IMR-90 (cell line): ENCODE results near the gene AFDN. TPM values are rescaled to one million over a fixed set of nuclear protein-coding genes. Genes with fewer than 3 reads are reported as not detected.

Experiments used
- ATAC-seq: fragments of 200-7000 bp; cut with Tn5 transposase; 2 replicates; pipeline ENCODE4 v1.9.1; 2020; ENCODE audit warnings: low read depth, mild to moderate bottlenecking, moderate library complexity
- BruUV-seq: library from RNA; stranded (reverse); fragments of 400-500 nt; replicated peaks from 2 replicates; lab custom pipeline; 2021; lab: Mats Ljungman, UMichigan
- CTCF ChIA-PET: fragments of 300-600 bp; formaldehyde crosslinking; extraction: SDS; loops from one replicate; lab custom pipeline; 2021; ENCODE audit warnings: antibody characterized with exemption; lab: Yijun Ruan, JAX
- POLR2A ChIA-PET: fragments of 300-600 bp; sonication (Branson Sonifier 250); formaldehyde crosslinking; loops from one replicate; lab custom pipeline; 2022; ENCODE audit warnings: antibody characterized with exemption; ENCODE audit not compliant: unreplicated experiment; lab: Charles Lee
- DNase-seq: peaks from one replicate; pipeline ENCODE4 v3.0.0; 2013
- H2AFZ ChIP-seq: replicated peaks from 2 replicates; pipeline ENCODE3; 2013; ENCODE audit warnings: low read length, mild to moderate bottlenecking; ENCODE audit not compliant: poor library complexity
- H2AK5ac ChIP-seq: 2 replicates; pipeline ENCODE4 v1.6.1; 2013; ENCODE audit warnings: low read depth, low read length, inconsistent platforms
- H2AK9ac ChIP-seq: replicated peaks from 2 replicates; pipeline ENCODE3; 2013; ENCODE audit warnings: mild to moderate bottlenecking, low read depth, low read length, moderate library complexity; ENCODE audit not compliant: poor library complexity
- H2BK120ac ChIP-seq: 2 replicates; pipeline ENCODE4 v1.6.1; 2013; ENCODE audit warnings: low read depth, low read length, inconsistent platforms
- H2BK15ac ChIP-seq: 3 replicates; pipeline ENCODE4 v1.6.1; 2013; ENCODE audit warnings: low read depth, low read length, inconsistent platforms
- H2BK20ac ChIP-seq: 2 replicates; pipeline ENCODE4 v1.6.1; 2013; ENCODE audit warnings: low read depth, mild to moderate bottlenecking, inconsistent platforms, low read length, moderate library complexity
- H2BK5ac ChIP-seq: 2 replicates; pipeline ENCODE4 v1.6.1; 2013; ENCODE audit warnings: mild to moderate bottlenecking, low read depth, low read length, inconsistent platforms; ENCODE audit not compliant: poor library complexity, severe bottlenecking
- H3K14ac ChIP-seq: replicated peaks from 2 replicates; pipeline ENCODE4 v1.6.1; 2013; ENCODE audit warnings: low read depth, low read length, inconsistent platforms
- H3K18ac ChIP-seq: 2 replicates; pipeline ENCODE4 v1.6.1; 2013; ENCODE audit warnings: low read depth, low read length, control low read depth
- H3K23ac ChIP-seq: 2 replicates; pipeline ENCODE4 v1.6.1; 2013; ENCODE audit warnings: low read depth, low read length, inconsistent platforms
- H3K27ac ChIP-seq: 2 replicates; pipeline ENCODE4 v1.5.1; 2013; ENCODE audit warnings: mild to moderate bottlenecking, control low read depth, low read length; ENCODE audit not compliant: insufficient read depth
- H3K27me3 ChIP-seq: 2 replicates; pipeline ENCODE4 v1.6.1; 2013; ENCODE audit warnings: low read length; ENCODE audit not compliant: control insufficient read depth, insufficient read depth
- H3K36me3 ChIP-seq: 2 replicates; pipeline ENCODE4 v1.6.1; 2013; ENCODE audit warnings: low read length, mixed read lengths; ENCODE audit not compliant: control insufficient read depth, insufficient read depth
- H3K4ac ChIP-seq: 2 replicates; pipeline ENCODE4 v1.6.1; 2013; ENCODE audit warnings: low read depth, low read length, inconsistent platforms
- H3K4me1 ChIP-seq: 2 replicates; pipeline ENCODE4 v1.6.1; 2013; ENCODE audit warnings: low read length, mixed read lengths; ENCODE audit not compliant: control insufficient read depth, insufficient read depth
- H3K4me2 ChIP-seq: 2 replicates; pipeline ENCODE4 v1.6.1; 2013; ENCODE audit warnings: low read depth, mild to moderate bottlenecking, control low read depth, low read length, moderate library complexity
- H3K4me3 ChIP-seq: 2 replicates; pipeline ENCODE4 v1.5.1; 2013; ENCODE audit warnings: low read depth, mild to moderate bottlenecking, control low read depth, low read length, moderate library complexity; ENCODE audit not compliant: insufficient read depth
- H3K56ac ChIP-seq: 2 replicates; pipeline ENCODE4 v1.6.1; 2013; ENCODE audit warnings: low read length, inconsistent platforms; ENCODE audit not compliant: insufficient read depth; ENCODE audit errors: extremely low read depth
- H3K79me1 ChIP-seq, 2 experiments: 2 replicates each; pipeline ENCODE4 v1.6.1; 2013; ENCODE audit warnings: low read length in 2 of 2, inconsistent platforms in 1 of 2, low read depth in 1 of 2
- H3K9ac ChIP-seq: 2 replicates; pipeline ENCODE4 v1.6.1; 2013; ENCODE audit warnings: low read depth, low read length, control low read depth
- H3K9me1 ChIP-seq: 2 replicates; pipeline ENCODE4 v1.6.1; 2013; ENCODE audit warnings: low read length, inconsistent platforms; ENCODE audit not compliant: insufficient read depth
- H3K9me3 ChIP-seq: 2 replicates; pipeline ENCODE4 v1.6.1; 2013; ENCODE audit warnings: low read length; ENCODE audit not compliant: control insufficient read depth, insufficient read depth
- H4K20me1 ChIP-seq: 2 replicates; pipeline ENCODE4 v1.6.1; 2013; ENCODE audit warnings: low read length, inconsistent platforms; ENCODE audit not compliant: insufficient read depth
- H4K5ac ChIP-seq: 2 replicates; pipeline ENCODE4 v1.6.1; 2013; ENCODE audit warnings: mild to moderate bottlenecking, low read depth, low read length, control low read depth
- H4K8ac ChIP-seq, 2 experiments: 2 replicates each; pipeline ENCODE4 v1.6.1; 2013; ENCODE audit warnings: low read depth in 2 of 2, low read length in 2 of 2, control low read depth in 1 of 2, inconsistent platforms in 1 of 2
- H4K91ac ChIP-seq: 2 replicates; pipeline ENCODE4 v1.6.1; 2013; ENCODE audit warnings: low read depth, low read length, inconsistent platforms; ENCODE audit not compliant: insufficient read depth
- BHLHE40 ChIP-seq: fragments of 150-350 bp; IDR thresholded peaks from 2 replicates; pipeline ENCODE4 v1.6.1; 2016; ENCODE audit warnings: mild to moderate bottlenecking, low read depth, low read length
- CEBPB ChIP-seq: IDR thresholded peaks from 2 replicates; pipeline ENCODE4 v1.6.1; 2012; ENCODE audit warnings: low read depth, low read length, improper control_type of control experiment
- MAFK ChIP-seq: IDR thresholded peaks from 2 replicates; pipeline ENCODE4 v1.6.1; 2012; ENCODE audit warnings: low read depth, low read length, improper control_type of control experiment
- MXI1 ChIP-seq: IDR thresholded peaks from 2 replicates; pipeline ENCODE4 v1.6.1; 2012; ENCODE audit warnings: low read depth, mild to moderate bottlenecking, low read length, moderate library complexity, borderline replicate concordance
- NFE2L2 ChIP-seq: fragments of 150-350 bp; IDR thresholded peaks from 2 replicates; pipeline ENCODE4 v1.6.1; 2016; ENCODE audit warnings: low read depth, mild to moderate bottlenecking, low read length
- POLR2A ChIP-seq: IDR thresholded peaks from 2 replicates; pipeline ENCODE4 v1.6.1; 2012; ENCODE audit warnings: mild to moderate bottlenecking, low read depth, low read length
- RAD21 ChIP-seq: IDR thresholded peaks from 2 replicates; pipeline ENCODE4 v1.6.1; 2012; ENCODE audit warnings: low read length, improper control_type of control experiment
- RFX5 ChIP-seq: IDR thresholded peaks from 2 replicates; pipeline ENCODE4 v1.8.0; 2012; ENCODE audit warnings: low read depth, mild to moderate bottlenecking, low read length, moderate library complexity
- SMC3 ChIP-seq: fragments of 150-350 bp; IDR thresholded peaks from 2 replicates; pipeline ENCODE4 v1.6.1; 2016; ENCODE audit warnings: low read depth, mild to moderate bottlenecking, antibody characterized with exemption, low read length, moderate library complexity
- WGBS, 2 experiments: methylation state at CpG; one replicate each; pipeline versions ENCODE4 v1.1.5 to v1.1.7; 2013; ENCODE audit warnings: missing lambda C conversion rate in 2 of 2; ENCODE audit not compliant: insufficient read length in 1 of 2; ENCODE audit errors: extremely low coverage in 2 of 2; 5-methylcytosine and 5-hydroxymethylcytosine counted together
- dilution Hi-C: fragments of 300-500 bp; cut with HindIII; formaldehyde crosslinking; loops from one replicate; pipeline ENCODE4 v1.14.3; 2018; ENCODE audit warnings: low sequenced_read_pairs; ENCODE audit not compliant: unreplicated experiment
- in situ Hi-C: fragments of 300-500 bp; cut with MboI; formaldehyde crosslinking; loops from 3 replicates; pipeline ENCODE4 v1.14.3; 2019; ENCODE audit warnings: low sequenced_read_pairs, inconsistent platforms, mixed read lengths
- intact Hi-C: fragments of 100-400 bp; cut with micrococcal nuclease; formaldehyde crosslinking; loops from 2 replicates; pipeline ENCODE4 v1.10.0; 2022
- polyA plus RNA-seq, 3 experiments: library from polyadenylated mRNA; depleted of rRNA; stranded (reverse); fragments of >200 nt; gene quantifications; 2 replicates each; pipeline ENCODE4 v1.2.3, GENCODE V29; 2012; ENCODE audit warnings: low replicate concordance in 1 of 3
- total RNA-seq: library from RNA; depleted of rRNA; stranded (reverse); fragments of >200 nt; gene quantifications from 2 replicates; pipeline ENCODE4 v1.2.3, GENCODE V29; 2012
- TF ChIP-seq, protein P1 (sequence below): conservative IDR thresholded peaks from 2 replicates; pipeline ENCODE4 v1.5.1; 2012; ENCODE audit warnings: mild to moderate bottlenecking, low read depth, low read length, improper control_type of control experiment

Gene AFDN
- total and polyA plus RNA-seq, 2 of the 4 experiments (the other 2 are of a cell fraction) = 11.6 to 20.8 TPM

DNA sequence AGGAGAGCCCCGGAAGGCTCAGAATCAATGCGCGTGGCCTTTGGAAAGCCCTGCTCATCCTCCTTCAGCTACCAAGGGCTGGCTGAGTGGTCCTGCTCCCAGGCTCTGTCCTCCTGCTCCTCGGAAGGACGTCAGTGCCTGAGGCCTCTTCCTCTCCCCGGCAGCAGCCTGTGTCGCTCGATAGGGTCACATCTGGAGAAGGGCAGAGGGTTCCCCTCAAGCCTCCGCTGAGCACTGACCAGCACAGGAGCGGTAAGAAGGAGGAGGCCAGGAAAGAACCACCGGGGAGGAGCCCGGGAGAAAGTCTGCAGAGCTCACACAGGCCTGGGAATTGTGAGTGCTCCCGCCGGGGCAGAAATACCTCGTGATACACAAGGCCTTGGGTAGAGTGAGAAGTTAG is 192.0 kb downstream of the AFDN start:
- intact Hi-C loops = no loop called here
- Histone ChIP-seq H3K23ac (no peak overlapping the region), H2BK5ac (no peak overlapping the region), H3K18ac (no peak overlapping the region), H2AK5ac (no peak overlapping the region), H3K14ac (no peak overlapping the region), H3K4ac (no peak overlapping the region), H2AK9ac (no peak overlapping the region), H4K91ac (no peak overlapping the region), H3K27me3 (peaks cover 15% of the 10 kb centered on the region), H3K9me1 (no peaks in the 10 kb centered on the region), H3K9me3 (peaks cover 11% of the 10 kb centered on the region), H3K36me3 (no peaks in the 10 kb centered on the region), H3K9ac (no peak overlapping the region), H4K20me1 (no peaks in the 10 kb centered on the region), H2AFZ (no peak overlapping the region), H4K5ac (no peak overlapping the region), H3K27ac (no peak overlapping the region), H2BK15ac (no peak overlapping the region), H2BK20ac (no peak overlapping the region), H3K4me1 (no peaks in the 10 kb centered on the region), H3K4me3 (no peak overlapping the region), H3K56ac (no peak overlapping the region), H2BK120ac (no peak overlapping the region), H4K8ac (no peak overlapping the region), H3K4me2 (no peak overlapping the region), H3K79me1 (no peaks in the 10 kb centered on the region)
- TF ChIP-seq RAD21 = no peak
- TF ChIP-seq SMC3 = no peak
- TF ChIP-seq RFX5 = no peak
- no peak for TF ChIP-seq MXI1
- TF ChIP-seq MAFK = no peak
- TF ChIP-seq, protein P1, sequence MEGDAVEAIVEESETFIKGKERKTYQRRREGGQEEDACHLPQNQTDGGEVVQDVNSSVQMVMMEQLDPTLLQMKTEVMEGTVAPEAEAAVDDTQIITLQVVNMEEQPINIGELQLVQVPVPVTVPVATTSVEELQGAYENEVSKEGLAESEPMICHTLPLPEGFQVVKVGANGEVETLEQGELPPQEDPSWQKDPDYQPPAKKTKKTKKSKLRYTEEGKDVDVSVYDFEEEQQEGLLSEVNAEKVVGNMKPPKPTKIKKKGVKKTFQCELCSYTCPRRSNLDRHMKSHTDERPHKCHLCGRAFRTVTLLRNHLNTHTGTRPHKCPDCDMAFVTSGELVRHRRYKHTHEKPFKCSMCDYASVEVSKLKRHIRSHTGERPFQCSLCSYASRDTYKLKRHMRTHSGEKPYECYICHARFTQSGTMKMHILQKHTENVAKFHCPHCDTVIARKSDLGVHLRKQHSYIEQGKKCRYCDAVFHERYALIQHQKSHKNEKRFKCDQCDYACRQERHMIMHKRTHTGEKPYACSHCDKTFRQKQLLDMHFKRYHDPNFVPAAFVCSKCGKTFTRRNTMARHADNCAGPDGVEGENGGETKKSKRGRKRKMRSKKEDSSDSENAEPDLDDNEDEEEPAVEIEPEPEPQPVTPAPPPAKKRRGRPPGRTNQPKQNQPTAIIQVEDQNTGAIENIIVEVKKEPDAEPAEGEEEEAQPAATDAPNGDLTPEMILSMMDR = no peak
- no peak for TF ChIP-seq NFE2L2
- no peak for TF ChIP-seq CEBPB
- TF ChIP-seq POLR2A = no peak
- no peak for TF ChIP-seq BHLHE40
- dilution Hi-C loops = no loop called here
- no TSS peak for BruUV-seq
- ChIA-PET CTCF (interaction anchor here (0.6 kb wide), 1 partner anchor 887 kb away, joined by 3 read pairs; no protein-coding TSS in a partner anchor), POLR2A (interaction anchor here (0.5 kb wide), 1 partner anchor 174 kb away, joined by 3 read pairs; no protein-coding TSS in a partner anchor)
- ATAC-seq (no peak), DNase-seq (no peak)
- WGBS, 2 experiments = 96% methylated on average over 3 of the region's 15 CpGs; no CpG with 5 or more reads in 1 of the 2 experiments
- in situ Hi-C loops = no loop called here
